Fibroblast of skin of left quadriceps (primary cell): ENCODE data around the gene COL8A1.
"Not testable (repeated sequence)": the region's sequence is repeated elsewhere in the genome, so short reads cannot be mapped to it uniquely, and the experiment has no call there.

ENCODE experiments used
- DNase-seq, 2 experiments: peaks; one replicate each; pipeline ENCODE4 v3.0.0-alpha.2; 2013; ENCODE audit warnings: low read depth in 2 of 2

The COL8A1 gene

DNA sequence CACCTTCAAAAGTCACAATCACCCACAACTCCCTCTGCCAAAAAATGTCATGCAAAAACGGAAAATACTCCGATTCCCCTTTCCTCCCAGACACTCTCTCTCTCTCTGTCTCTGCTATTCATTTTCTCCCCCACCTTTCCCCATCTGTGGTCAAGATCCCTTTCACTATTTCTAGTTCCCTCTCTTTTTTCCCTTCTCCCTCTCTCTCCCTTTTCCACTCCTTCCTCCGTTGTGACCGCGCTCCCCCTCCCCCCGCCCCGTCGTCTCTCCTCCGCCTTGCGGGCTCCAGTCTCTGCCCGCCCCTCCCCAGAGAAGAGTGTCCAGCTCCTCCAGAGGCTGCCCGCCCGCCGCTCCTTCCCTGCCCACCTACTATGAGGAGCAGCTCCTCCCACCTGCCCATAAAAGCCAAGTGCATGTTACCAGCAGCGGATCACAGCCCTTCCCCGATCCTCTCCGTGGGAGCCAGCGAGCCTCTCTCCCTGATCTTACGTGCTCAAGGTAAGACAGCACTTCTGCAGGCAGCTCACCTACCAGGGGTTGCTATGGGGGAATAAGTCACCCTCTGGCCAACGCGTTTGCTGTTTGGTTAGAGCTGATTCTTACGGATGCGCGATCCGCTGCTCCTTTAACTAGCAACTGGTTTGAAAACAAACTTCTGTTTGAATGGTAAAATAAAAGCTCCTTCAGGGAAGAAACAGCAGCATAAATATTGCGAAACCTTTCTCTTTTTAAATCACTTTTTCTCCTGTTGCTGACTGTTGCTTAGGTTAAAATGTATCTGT, at the start of gene COL8A1:
TSS of gene COL8A1 (plus strand) at position 428 of the 782 bp plus-strand sequence. CDS start 152,089 bp downstream, outside the sequence.
- peak in 1 of 2 experiments; percentile 67 for DNase-seq

DNA sequence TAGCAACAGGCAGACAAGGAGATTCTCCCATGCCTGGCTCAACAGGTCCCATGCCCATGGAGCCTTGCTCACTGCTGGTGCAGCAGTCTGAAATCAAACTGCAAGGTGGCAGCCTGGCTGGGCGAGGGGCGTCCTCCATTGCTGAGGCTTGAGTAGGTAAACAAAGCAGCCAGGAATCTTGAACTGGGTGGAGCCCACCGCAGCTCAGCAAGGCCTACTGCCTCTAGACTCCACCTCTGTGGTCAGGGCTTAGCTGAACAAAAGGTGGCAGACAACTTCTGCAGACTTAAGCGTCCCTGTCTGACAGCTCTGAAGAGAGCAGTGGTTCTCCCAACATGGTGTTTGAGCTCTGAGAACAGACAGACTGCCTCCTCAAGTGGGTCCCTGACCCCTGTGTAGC, 49.2 kb upstream of the COL8A1 start:
- not testable (repeated sequence) for DNase-seq

DNA sequence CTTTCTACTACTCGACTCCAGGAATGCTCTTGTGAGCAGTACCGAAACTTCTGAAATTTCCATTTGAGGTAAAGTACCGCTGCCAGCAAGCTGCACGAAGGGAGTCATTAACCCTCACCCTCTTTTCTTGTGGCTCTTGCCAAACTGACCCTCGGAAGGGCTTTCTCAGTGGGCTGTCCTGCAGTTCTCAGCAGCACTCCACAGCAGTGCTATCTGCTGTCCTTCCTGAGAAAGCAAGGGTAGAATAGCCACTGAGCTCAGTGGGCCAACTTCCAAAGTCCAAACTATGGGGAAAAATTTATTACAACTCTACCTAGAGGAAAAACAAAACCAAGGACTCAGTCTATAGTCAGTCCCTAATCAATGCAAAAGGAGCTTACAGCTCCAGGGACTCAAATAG, 38.5 kb upstream of the COL8A1 start:
- DNase-seq: no peak

DNA sequence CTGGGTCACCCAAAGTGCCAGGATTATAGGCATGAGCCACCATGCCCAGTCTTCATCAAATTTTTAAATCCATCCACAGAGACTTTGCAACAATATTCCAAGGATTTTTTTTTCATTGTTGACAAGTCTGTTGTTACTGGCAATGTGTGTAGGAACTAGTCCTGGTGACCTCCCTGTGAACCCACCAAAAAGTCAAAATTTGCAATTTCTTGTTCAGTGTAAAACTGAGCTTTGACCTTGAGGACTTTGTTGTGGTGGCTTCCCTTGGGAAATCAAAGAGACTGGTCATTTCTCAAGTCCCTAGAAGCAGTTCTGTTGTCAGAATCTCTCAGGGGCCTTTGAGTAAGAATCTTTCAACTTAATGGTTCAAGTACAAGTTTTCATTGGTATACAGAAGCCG, 36.9 kb upstream of the COL8A1 start:
- DNase-seq: no peak

DNA sequence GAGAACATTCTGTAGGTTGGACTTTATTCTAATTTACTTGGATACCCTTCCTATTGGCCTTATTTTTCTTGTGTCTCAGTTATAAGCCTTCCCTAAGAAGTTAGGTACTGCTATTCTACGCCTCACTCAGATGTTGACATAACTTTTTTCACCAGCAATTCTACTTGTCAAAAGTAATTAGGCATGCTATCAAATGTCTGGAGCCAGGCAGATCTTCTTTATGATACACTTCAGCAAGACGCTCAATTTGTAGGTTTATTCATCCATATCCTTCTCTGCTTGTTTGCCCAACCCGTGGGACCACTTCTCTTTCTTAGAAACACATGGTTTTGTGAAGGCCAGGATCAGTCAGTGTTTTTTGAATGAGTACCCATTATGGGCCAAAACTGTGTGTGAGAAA, 36.2 kb upstream of the COL8A1 start:
- no peak for DNase-seq

DNA sequence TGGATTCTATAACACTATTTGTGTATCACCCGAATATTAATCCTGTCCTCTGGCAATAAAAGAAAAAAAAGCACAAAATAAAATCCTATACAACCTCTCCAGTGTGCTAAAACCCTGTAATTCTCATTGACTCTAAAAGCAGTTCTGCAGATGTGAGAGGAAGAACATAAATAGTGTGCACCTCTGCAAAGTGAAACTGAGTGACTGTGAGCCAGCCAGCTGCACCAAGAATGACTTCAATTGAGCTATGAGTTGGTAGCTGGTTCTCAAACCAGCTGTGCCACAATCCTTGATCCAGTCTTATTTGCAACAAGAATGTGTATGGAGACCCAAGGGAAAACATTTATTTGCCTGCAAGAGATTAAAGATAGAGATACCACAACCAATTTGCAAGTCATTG, 31.2 kb upstream of the COL8A1 start:
- DNase-seq: no peak

DNA sequence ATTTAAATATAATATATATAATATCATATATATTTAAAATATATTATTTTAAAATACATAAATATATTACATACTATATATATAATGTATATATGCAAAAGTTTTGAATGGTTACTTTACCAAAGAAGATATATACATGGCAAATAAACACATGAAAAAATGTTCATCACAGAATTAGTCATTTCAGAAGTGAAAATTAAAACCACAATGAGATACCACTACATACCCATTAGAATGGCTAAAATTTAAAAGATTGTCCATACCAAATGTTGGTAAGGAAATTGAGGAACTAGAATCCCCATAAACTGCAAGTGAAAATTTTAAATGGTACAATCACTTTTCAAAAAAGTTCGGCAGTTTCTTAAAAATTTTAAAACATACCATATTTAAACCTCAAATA, 23.6 kb upstream of the COL8A1 start:
- DNase-seq: no peak

DNA sequence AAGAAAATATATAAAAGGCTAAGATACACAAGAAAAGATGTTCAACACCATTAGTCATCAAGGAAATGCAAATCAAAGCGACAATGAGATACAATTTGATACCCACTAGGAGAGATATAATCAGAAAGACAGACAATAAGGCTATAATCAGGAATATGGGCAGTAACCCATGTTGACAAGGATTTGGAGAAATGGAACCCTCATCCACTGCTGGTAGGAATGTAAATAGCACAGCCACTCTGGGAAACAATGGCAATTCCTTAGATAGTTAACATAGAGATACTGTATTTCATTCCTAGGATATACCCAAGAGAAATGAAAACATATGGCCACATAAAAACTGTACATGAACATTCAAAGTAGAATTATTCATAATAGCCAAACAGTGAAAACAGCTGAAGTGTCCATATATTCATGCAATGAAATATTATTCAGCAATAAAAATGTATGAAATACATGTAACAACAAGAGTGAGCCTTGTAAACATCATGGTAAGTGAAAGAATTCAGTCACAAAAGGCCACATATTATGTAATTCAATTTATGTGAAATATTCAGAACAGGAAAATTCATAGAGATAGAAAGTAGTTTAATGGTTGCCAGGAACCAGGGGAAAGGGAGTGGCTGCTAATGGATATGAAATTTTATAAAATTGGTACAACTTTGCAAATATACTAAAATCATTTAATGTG, 18.2 kb upstream of the COL8A1 start:
- no peak for DNase-seq

DNA sequence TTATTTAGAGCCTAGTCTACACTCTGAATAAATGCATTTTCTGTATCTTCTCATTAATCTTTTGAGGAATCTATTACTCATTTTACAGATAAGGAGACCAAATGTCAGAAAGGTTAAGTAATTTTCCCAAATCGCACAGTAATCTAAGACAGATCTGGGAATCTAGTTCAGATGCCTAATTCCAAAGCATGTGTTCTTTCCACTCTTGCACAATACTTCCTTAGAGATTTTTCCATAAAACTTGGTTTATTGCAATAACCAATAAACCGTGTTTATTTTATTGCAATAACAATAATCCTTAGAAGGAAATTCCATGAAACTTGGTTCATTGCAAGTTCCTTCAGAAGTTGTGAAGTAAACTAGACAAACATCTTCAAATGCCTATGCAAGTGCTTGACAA, 17.4 kb upstream of the COL8A1 start:
- peak in 1 of 2 experiments; percentile 46 for DNase-seq

DNA sequence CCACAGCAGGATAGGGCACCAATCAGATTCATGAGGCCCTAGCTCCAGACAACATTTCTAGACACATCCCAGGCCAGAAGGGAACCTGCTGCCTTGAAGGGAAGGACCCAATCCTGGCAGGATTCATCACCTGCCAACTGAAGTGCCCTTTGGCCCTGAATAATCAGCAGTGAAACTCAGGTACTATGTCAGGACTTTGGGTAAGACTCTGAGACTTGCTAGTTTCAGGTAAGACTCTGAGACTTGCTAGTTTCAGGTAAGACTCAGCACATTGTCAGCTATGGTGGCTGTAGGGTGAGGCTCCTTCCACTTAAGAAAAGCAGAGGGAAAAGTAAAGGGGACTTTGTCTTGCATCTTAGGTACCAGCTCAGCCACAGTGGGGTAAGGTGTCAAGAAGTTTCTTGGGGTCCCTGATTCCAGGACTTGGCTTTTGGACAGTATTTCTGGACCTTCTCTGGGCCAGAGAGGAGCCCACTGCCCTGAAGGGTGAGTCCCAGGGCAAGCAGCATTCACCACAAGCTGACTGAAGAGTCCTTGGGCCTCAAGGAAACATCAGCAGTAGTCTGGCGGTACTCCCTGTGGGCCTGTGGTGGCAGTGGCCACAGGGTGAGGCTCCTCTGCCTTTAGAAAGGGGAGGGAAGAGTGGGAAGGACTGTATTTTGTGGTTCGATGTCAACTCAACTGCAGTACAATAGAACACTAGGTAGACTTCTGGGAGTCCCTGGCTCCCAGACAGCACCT, 13.7 kb upstream of the COL8A1 start:
- DNase-seq: no peak

DNA sequence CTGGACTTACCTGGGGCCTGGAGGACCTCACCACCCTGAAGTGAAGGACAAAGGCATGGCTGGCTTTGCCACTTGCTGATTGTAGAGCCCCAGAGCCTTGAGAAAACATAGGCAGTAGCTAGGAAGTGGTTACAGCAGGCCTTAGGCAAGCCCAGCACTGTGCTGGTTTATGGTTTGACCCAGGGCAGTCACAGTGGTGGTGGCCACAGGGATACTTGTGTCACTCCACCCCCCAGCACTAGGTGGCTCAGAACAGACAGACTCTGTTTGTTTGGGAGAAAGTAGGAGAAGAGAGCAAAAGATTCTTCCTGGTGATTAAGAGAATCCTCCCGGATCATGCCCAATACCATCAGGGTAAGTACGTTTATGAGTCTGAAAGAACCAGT, 13.2 kb upstream of the COL8A1 start:
- no peak for DNase-seq

DNA sequence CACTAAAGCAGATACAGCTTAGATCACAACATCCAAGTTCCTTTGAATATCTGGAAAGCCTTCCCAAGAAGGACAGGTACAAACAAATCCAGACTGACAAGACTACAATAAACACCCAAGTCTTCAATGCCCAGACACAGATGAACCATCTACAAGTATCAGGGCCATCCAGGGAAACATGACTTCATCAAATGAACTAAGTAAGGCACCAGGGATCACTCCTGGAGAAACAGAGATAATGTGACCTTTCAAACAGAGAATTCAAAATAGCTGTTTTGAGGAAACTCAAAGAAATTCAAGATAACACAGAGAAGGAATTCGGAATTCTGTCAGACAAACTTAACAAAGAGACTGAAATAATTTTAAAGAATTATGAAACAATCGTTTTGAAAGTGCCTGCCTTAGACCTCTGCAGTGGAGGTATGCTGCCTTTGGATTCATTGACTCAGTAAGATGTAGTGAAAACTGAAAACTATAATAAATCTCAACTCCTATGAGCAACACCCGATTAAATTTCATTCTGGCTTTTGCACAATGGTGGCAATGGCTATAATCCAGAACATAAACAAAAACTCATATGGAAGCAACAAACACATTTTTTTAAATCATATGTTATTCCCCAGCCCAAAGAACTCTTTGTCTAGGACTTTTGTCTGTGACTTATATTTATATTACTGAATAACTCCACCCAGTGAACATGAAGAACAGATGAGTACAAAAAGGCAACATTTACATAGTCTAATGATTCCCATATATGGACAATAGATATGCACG, 12.6 kb upstream of the COL8A1 start:
- peak; percentile 90 to 92 for DNase-seq

DNA sequence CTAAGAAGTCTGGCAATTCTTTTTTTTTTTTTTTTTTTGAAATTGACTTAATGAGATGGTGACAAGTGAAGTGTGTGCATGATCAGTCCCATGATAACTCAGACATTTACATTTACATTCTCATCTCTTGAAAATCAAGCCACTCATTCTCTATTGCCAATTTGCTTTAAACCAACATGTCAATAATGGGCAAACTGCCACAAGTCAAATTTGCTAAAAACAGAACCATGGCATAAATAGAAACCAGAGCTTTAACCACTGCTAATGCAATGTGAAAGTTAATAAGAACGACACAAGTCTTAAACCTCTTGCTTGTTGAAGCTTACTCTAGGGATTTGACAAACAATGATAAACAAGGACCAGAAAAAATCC, 12.0 kb upstream of the COL8A1 start:
- DNase-seq: no peak

DNA sequence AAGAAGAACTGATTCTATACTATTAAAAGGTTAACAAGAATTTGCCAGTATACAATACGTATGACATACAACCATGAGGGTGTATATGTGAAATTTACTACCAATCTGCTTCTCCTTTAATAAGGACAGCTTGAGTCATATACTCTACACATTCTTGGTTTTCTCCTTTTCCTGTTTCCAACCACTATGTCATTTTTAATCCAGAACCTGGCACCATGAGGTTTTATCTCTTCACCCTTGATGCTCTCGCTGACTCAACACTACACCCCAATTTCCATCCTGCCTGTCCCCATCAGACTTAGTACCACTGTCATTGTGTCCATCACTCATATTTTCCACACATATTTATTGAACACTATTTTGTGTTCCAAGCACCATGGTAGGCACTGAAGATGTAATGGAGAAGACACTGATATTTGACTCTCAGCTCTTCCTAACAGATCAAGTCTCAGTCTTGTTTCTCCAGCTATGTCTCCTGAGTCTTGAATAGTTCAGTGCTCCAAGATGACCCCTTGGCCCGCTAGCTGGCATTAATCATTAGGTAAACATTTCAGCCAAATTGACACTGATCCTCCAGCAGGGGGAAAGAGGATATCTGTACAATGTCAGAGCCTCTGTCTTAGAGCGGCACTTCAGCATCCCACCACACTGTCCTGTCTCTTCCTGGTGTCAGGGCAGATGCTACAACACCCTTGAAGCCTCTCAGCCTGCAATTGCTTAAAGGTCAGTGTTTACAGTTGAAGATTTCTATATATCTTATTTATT, 11.2 kb upstream of the COL8A1 start:
- DNase-seq: no peak

DNA sequence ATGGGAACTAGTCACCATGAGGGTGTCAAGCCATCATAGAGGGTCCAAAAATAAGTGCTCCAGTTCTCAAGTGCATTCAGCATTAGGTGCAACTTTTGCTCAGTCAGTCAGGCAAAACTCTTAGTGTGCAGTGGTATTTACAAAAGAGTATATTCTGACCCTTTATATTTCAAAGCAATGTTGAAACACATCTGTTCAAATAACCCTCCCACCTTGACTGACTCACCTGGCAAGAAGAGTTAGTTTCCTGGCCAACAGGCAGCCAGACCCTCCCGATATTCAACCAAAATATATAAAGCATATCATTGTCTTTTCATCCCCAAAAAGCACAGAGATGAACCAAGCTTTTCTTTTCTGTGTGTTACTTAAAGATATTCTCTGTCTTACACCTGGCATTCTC, 7.6 kb upstream of the COL8A1 start:
- DNase-seq: no peak

DNA sequence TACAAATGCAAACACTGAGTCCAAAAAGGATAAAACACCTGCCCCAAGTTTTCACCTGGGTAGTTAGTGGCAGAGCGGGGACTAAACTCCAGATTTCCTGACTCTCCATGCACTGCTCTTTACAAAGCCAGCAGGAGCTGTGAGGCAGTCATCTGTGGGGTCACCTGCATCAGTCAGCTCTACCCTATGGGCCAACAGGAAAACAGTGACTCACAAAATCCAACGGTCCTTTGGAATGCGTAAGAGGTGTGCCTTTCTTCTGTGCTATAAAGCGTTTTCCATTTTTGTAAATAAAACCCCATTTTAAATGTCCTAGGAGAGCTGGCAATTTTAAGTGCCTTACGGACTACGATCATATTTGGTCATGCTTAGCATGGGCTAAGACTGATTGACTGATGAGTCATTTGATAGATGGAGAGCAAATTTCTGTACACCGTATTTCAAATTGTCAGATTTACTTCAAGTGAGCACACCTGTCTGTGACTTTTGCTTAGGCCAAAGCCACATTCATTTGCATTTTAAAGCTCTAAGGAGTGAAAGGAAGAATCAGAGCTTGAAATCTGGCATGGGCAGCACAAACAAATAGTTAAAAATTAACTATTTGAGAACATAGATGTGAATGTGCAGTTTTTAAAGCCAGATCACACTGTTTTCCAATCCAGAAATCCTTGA, 4.4 kb upstream of the COL8A1 start:
- DNase-seq: no peak

DNA sequence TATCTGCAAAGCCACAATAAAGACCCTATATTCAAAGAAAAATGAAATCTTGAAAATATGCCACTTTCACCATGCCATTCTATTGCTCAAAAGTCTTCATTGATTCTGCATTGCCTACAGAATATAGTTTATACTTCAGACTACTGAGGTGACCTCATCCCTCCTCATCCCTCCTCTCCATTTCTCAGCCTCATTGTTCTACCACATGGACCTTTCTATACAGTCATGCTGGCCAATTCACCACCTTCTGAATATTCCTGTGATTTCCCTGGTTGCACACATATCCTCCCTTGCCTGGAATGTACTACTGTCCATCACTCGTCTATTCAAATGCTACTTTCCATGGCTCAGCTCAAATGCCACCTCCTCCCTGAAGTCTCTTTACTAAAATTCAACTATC, 3.5 kb upstream of the COL8A1 start:
- DNase-seq: no peak

DNA sequence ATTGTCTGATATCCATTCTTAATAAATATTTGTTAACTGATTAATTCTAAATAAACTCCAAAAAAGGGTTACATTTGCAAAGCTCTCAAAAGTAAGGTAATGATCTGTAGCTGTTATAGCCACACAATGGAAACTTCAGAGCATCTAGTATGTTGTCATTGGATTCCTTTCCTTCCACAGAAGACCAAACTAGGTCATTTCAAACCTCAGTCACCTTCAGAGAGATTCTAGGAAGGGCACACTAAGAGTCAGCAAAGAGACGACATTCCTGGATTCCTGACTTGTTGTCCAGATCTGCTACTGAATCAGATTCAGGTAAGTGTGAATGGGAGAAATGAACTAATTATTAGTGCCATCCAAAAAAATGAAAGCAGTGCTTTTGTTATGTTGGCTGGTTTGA, 3.0 kb upstream of the COL8A1 start:
- DNase-seq: no peak

DNA sequence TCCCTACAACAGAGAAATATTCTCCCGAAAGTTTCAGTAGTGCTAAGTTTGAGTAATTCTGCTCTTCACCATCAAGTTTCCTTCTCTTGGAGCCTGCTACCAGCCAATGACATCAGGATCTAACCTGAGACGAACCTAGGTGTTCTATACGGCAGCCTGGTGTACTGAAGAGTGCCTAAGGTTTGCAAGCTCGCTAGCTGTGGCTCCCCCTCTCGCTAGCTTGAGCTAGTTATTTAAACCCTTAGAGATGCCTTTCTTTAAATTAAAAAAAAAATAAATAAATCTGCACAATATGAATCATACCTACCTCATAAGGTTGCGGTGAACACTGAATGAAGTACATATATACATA, 1.4 kb upstream of the COL8A1 start:
- no peak for DNase-seq

DNA sequence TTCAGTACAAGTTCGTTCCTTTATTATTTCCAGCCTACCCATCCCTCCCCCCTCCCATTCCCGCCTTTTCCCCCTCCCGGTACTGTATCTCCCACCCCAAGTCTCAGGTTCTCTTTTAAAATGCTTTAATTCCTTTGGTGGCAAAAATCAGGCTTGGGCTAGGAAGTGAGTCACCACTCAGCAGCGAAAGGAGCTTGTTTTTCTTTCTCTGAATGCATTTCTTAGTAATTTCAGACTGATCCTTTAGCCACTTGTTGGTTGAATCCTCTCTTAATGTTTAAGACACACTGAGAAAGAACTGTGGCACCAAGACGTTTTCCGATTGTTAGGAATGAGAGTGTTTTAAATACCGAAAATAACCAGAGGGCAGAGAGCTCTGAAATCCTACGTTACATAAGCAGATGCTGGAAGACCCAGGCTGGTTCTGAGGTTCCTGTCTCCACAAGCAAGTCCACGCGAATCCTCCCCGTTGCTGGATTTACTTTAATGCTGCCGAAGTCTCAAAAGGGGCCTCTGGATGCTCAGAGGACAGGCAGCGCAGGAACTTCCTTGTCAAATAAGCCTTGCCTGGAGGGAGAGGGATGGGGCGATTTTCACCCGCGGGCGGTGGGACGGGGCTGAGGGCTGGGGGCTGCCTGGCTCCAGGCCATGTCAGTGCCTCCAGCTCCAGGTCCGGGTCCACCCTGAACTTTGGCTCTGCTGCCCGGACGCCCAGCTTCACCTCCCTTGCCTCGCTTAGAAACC, 854 bp upstream of the COL8A1 start:
- DNase-seq: peak; percentile 80 to 86
